CD4-positive, alpha-beta T cell treated with Interleukin-4 for 4 hours (primary cell): Measurements from ENCODE around the gene LMBRD2.
"Not testable (repeated sequence)": the region's sequence is repeated elsewhere in the genome, so short reads cannot be mapped to it uniquely, and the experiment has no call there.

Experiments used
- DNase-seq: peaks from one replicate; pipeline ENCODE4 v3.0.0-alpha.2; 2020

The LMBRD2 gene

DNA sequence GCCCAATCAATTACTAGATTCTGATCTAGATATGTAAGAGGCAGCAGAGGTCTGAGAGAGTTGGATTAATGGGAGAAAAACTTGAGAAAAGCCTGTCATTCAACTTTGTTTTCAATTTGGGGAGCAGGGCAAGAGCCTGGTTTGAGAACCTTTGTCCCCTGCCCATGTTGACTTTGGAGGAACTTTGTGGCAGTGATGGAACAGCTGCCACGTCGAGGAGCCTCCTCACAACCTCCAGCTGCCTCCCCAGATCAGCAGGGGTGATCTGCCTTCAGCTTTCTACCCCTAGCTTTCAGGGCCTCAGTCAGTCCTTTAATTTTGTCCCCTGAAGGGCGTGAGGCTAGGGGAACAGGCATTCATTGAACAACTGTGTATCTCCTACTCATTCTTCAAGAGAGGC lies 8.9 kb upstream of the LMBRD2 start:
- DNase-seq = no peak

GRCh38 chr5:36158144-36158543 lies 6.5 kb upstream of the LMBRD2 start:
- DNase-seq = no peak

GRCh38 chr5:36156619-36157018 lies 4.9 kb upstream of the LMBRD2 start:
- no peak for DNase-seq

DNA sequence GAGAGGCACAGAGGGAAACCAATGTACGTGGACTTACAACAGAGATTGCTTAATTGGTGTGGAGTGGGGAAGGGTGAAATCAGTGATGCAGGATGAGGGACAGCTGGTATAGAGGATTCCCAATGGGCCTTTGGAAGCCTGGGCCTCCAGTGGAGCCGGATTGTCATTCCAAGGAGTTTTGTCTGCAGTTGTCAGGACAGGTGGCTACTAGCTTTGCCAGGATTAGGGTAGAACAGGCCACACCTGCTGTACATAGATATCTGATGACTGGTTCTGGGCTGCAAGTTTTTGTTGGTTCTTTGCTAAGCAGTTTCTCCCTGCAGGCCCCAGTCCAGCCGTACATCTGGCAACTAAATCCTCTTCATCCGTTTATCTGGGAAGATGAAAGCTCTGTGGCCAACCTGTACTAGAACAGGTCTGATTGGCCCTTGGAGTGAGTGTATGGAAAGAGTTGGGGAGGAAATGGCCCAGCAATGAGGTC lies 4.5 kb upstream of the LMBRD2 start:
- DNase-seq = no peak

DNA sequence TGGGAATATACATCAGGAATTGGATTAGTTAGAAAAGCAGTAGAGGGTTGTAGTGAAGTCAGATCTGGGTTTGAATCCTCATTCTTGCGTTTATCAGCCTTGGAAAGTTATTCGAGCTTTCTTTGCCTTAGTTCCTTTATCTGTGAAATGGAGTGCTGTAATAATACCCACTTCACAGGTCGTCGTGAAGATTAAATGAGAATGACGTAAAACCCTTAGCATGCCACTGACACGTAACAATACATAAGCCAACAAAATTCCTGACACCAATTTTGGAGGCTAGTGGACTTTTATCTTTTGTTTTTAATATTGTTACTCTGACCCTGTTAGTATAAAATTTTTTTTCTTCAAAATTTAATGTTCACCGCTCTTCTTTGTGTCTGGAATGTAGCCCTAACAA lies 3.6 kb upstream of the LMBRD2 start:
- DNase-seq = no peak

GRCh38 chr5:36153726-36154125 lies 2.0 kb upstream of the LMBRD2 start:
- DNase-seq = no peak

GRCh38 chr5:36153298-36153677 lies 1.6 kb upstream of the LMBRD2 start:
- DNase-seq = no peak

DNA sequence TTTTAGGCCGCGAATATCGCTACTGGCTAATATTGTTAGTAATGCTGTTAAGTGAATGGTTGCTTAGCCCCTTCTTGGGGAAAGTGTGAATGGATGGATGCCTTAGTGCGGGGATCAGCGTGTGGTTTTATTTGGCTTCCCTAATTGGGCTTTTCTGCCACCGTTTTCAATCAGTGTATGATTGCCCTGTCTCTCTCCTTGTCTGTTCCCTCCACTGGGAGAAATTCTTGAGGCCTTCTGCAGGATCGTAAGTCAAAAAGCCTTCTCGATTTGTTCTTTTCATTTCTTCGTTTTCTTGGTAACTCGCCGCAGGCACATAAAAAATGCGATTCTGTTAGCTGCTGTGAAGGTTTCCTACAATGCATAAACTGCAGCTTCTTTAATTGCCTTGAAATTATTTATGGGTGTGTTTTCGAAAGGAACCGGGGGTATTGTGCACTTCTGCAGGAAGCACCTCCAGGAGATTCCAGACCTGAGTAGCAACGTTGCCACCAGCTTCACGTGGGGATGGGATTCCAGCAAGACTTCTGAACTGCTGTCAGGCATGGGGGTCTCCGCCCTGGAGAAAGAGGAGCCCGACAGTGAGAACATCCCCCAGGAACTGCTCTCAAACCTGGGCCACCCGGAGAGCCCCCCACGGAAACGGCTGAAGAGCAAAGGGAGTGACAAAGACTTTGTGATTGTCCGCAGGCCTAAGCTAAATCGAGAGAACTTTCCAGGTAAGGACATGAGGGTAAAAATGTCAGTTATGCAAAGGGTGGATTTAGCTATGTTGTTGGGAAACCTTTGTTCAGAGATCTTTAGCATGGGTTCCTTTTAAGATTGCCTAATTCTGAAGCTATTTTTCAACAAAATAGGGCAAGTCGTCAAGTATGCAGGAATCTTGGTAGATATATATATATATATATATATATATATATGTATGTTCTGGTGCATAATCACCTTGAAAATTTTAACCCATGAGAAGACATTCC lies 924 bp upstream of the LMBRD2 start:
- DNase-seq = no peak

GRCh38 chr5:36150676-36151433 lies 832 bp downstream of the LMBRD2 start:
- DNase-seq = peak; percentile 24

- no peak for DNase-seq
Observed at GRCh38 chr5:36147681-36148080, 4.0 kb downstream of the LMBRD2 start.

- no peak for DNase-seq
Observed at GRCh38 chr5:36146390-36146789, 5.3 kb downstream of the LMBRD2 start.

GRCh38 chr5:36145311-36145710 lies 6.4 kb downstream of the LMBRD2 start:
- no peak for DNase-seq

- no peak for DNase-seq
Observed at GRCh38 chr5:36138900-36139683, 12.6 kb downstream of the LMBRD2 start.

DNA sequence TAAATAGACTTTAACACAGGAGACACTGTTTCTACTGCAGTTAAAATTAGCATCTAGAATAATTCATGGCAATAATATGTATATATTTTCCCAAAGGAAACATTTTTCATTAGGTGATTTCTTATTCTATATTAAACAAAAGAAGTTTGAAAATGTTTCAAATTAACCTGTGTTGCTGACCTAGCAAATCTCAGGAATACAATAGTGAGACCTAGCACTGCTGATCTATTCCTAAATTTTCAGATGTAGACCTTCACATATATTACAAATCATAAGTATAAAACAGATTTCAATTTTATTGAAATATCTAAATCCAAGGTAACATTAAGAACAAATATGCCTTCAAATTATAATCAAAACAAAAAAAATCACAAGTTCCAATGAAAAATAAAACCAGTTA lies 15.1 kb downstream of the LMBRD2 start:
- no peak for DNase-seq

DNA sequence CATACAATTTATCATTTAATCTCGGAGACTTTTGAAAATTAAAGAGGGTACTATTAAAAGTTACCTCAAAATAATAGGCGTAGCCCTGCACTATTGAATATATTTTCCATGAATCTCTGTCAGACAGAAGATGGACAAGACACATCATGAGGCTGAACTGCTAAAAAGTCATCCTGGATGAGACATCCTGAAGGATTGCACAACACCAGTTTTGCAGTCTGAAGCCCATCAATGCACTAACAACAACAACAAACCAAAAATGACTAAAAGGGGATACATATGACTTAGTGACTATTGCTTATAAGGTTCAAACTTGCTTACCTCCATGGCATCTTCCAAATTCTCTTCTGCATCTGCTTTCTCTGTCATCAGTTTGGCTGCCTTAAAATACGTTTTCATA lies 15.7 kb downstream of the LMBRD2 start:
- DNase-seq = no peak

DNA sequence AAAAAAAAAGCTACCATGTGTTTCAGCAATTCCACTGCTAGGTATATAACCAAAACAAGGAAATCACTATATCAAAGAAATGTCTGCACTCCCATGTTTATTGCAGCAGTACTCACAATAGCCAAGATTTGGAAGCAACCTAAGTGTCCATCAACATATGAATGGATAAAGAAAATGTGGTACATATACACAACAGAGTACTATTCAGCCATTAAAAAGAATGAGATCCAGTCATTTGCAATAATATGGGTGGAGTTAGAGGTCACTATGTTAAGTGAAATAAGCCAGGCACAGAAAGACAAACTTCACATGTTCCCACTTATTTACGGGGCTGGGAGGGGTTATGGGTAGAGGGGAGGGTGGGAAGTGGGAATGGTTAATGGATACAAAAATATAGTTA lies 18.7 kb downstream of the LMBRD2 start:
- DNase-seq = not testable (repeated sequence)

- DNase-seq = not testable (repeated sequence)
Observed at GRCh38 chr5:36129666-36130065, 22.0 kb downstream of the LMBRD2 start.

- no peak for DNase-seq
Observed at GRCh38 chr5:36128795-36129194, 22.9 kb downstream of the LMBRD2 start.

DNA sequence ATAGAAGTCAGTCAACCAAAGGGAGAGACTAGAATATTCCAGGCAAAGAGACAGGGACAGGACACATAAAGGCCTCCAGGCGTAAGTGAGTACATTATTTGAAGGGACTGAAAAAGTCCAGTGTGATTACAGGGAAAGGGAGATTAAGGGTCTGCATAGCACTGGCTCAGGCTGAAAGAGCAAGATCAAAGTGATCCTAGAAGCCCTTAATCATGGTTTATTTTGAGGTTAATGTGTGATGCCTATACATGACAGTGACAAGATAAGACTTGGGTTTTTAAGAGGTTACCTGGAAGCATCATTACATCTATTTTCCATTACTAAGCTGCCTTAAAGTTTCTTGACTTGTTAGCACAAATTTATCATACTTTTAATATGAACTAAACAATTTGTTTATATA lies 25.8 kb downstream of the LMBRD2 start:
- DNase-seq = no peak

DNA sequence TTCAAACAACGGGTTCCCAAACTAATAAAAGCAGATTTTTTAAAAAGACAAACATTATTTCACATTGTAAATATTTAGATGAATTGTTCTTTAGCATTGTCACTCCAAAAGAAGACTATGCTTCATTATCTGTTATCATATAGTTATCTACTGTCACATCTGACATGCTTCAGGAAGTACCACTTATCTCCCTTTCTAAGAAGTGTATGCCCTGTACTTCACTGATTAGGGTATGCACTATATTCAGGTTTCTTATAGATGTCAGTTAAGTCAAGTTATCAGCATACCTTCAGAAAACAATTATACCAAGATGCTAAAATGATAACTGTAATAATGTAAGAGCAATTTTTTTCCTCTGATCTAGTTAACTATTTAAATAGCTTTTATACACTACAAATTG lies 40.4 kb downstream of the LMBRD2 start:
- no peak for DNase-seq

DNA sequence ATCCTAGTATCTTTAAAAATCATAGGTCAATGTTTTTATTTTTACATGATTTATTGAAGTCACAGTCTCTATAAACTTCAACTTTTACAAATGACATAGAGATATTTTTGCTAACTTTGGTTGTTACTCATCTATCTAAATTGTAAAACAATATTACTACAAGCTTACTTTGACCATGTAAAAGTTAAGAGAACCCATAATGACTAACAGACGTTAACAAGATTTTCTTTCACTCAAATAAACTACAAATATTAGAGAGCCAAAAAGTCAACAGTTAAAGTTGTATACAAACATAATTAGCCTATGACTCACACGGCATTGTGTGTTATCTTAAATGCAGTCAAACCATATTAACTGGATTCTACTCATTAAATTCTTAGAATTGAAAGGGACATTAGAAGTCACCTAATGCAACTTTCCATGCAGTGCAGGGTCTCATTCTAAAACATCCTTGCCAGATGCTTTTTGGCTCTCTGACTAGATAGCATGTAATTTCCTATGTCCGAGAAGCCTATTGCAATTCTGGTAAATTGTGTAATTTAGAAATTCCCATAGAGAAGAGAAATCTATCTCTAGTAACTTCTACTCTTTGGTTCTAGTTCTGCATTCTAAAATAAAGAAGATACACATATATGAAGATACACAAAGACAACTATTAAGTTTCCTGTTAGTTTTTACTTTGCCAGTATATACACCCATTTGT lies 42.8 kb downstream of the LMBRD2 start:
- no peak for DNase-seq

DNA sequence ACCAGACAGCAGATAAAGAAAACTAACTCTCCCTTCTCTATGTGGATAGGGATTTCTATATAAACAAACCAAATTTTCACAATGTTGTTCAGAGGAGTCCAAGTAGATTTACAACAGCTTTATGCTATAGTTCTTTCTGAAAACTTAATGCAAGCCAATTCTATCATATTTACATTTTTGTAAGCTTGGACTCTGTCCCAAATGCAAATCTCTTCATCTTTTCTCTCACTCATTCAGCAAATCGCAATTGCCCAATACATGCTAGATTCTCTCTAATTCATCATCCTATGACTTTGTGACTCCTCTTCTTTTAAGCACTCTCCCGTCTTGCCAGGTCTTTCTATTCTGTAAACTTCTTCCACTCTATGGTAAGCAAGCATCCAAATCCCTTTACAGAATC lies 45.9 kb downstream of the LMBRD2 start:
- DNase-seq = no peak

GRCh38 chr5:36099748-36100147 lies 51.9 kb downstream of the LMBRD2 start:
- no peak for DNase-seq
